T-helper 2 cell treated with Interferon-gamma antibody and Interleukin-4, amounts not matched to agents 5 μg/mL and 100 μg/mL, for 36 hours (primary cell): ENCODE results near the gene GET4.
A peak's percentile ranks its signal among the peaks of the same experiment; 100 is the strongest.

Source experiments
- DNase-seq: peaks from one replicate; pipeline ENCODE4 v3.0.0; 2021; ENCODE audit warnings: low spot score
- H3K27ac Mint-ChIP-seq: one replicate; pipeline ENCODE4 v1.8.0; 2021; ENCODE audit warnings: mild to moderate bottlenecking, mixed read lengths
- H3K27me3 Mint-ChIP-seq: one replicate; pipeline ENCODE4 v1.8.0; 2021; ENCODE audit warnings: low read depth, mixed read lengths
- H3K36me3 Mint-ChIP-seq: one replicate; pipeline ENCODE4 v1.8.0; 2021; ENCODE audit warnings: low read depth, mixed read lengths
- H3K4me1 Mint-ChIP-seq: one replicate; pipeline ENCODE4 v1.8.0; 2021; ENCODE audit warnings: low read depth, mixed read lengths
- H3K4me3 Mint-ChIP-seq: one replicate; pipeline ENCODE4 v1.8.0; 2022; ENCODE audit warnings: mild to moderate bottlenecking, moderate library complexity, mixed read lengths
- H3K9me3 Mint-ChIP-seq: one replicate; pipeline ENCODE4 v1.8.0; 2021; ENCODE audit warnings: mixed read lengths

Gene GET4

GRCh38 chr7:876077-876971 lies at the start of gene GET4:
Gene GET4 (plus strand): TSS chr7:876554. CDS start chr7:876646, 92 bp downstream.
- DNase-seq: peak; percentile 98
- Mint-ChIP-seq H3K4me3 (peak within 1 kb of the TSS; percentile 94), H3K4me1 (peaks cover 16% of the 10 kb centered on the region), H3K36me3 (peaks cover 19% of the 10 kb centered on the region), H3K27ac (peak within 1 kb of the TSS; percentile 97), H3K27me3 (no peaks in the 10 kb centered on the region), H3K9me3 (no peaks in the 10 kb centered on the region)

- Mint-ChIP-seq H3K27ac (no peak overlapping the region), H3K4me1 (peaks cover 28% of the 10 kb centered on the region), H3K9me3 (no peaks in the 10 kb centered on the region), H3K4me3 (no peak overlapping the region), H3K36me3 (peaks cover 8% of the 10 kb centered on the region), H3K27me3 (no peaks in the 10 kb centered on the region)
- no peak for DNase-seq
Measured at GRCh38 chr7:828793-829561, 47.4 kb upstream of the GET4 start.

- DNase-seq: no peak
- Mint-ChIP-seq H3K27ac (no peak overlapping the region), H3K36me3 (peaks cover 6% of the 10 kb centered on the region), H3K4me1 (peaks cover 28% of the 10 kb centered on the region), H3K4me3 (peak overlapping the region; percentile 65), H3K27me3 (no peaks in the 10 kb centered on the region), H3K9me3 (no peaks in the 10 kb centered on the region)
Measured at GRCh38 chr7:830069-830468, 46.3 kb upstream of the GET4 start.

- peaks cover 30% of the 10 kb centered on the region for H3K4me1 Mint-ChIP-seq
- H3K27me3 Mint-ChIP-seq: no peaks in the 10 kb centered on the region
- peak overlapping the region; percentile 82 for H3K4me3 Mint-ChIP-seq
- peak overlapping the region; percentile 93 for H3K27ac Mint-ChIP-seq
- H3K9me3 Mint-ChIP-seq: no peaks in the 10 kb centered on the region
- H3K36me3 Mint-ChIP-seq: peaks cover 6% of the 10 kb centered on the region
- peak; percentile 41 for DNase-seq
Measured at GRCh38 chr7:831596-832166, 44.7 kb upstream of the GET4 start.

- Mint-ChIP-seq H3K36me3 (peaks cover 6% of the 10 kb centered on the region), H3K4me1 (peaks cover 30% of the 10 kb centered on the region), H3K4me3 (peak within 1 kb of the TSS; percentile 82), H3K9me3 (no peaks in the 10 kb centered on the region), H3K27me3 (no peaks in the 10 kb centered on the region), H3K27ac (peak within 1 kb of the TSS; percentile 93)
- peak; percentile 36 for DNase-seq
Measured at GRCh38 chr7:832167-832967, 44.0 kb upstream of the GET4 start, which contains the start of gene SUN1. Gene SUN1 (plus strand): TSS chr7:832476. CDS start chr7:832525, 49 bp downstream.

GRCh38 chr7:832968-833424 lies 43.4 kb upstream of the GET4 start:
- H3K27ac Mint-ChIP-seq: peak overlapping the region; percentile 93
- H3K36me3 Mint-ChIP-seq: peaks cover 6% of the 10 kb centered on the region
- H3K9me3 Mint-ChIP-seq: no peaks in the 10 kb centered on the region
- H3K4me3 Mint-ChIP-seq: peak overlapping the region; percentile 82
- no peak for DNase-seq
- no peaks in the 10 kb centered on the region for H3K27me3 Mint-ChIP-seq
- peaks cover 30% of the 10 kb centered on the region for H3K4me1 Mint-ChIP-seq

GRCh38 chr7:833601-834258 lies 42.6 kb upstream of the GET4 start:
- no peaks in the 10 kb centered on the region for H3K9me3 Mint-ChIP-seq
- H3K36me3 Mint-ChIP-seq: peaks cover 6% of the 10 kb centered on the region
- no peak for DNase-seq
- no peaks in the 10 kb centered on the region for H3K27me3 Mint-ChIP-seq
- H3K4me1 Mint-ChIP-seq: peaks cover 30% of the 10 kb centered on the region
- no peak overlapping the region for H3K27ac Mint-ChIP-seq
- H3K4me3 Mint-ChIP-seq: no peak overlapping the region

GRCh38 chr7:834277-834676 lies 42.1 kb upstream of the GET4 start:
- Mint-ChIP-seq H3K4me1 (peaks cover 30% of the 10 kb centered on the region), H3K36me3 (peaks cover 8% of the 10 kb centered on the region), H3K9me3 (no peaks in the 10 kb centered on the region), H3K27ac (peak overlapping the region; percentile 44), H3K27me3 (no peaks in the 10 kb centered on the region), H3K4me3 (no peak overlapping the region)
- DNase-seq: no peak

GRCh38 chr7:835021-835420 lies 41.3 kb upstream of the GET4 start:
- Mint-ChIP-seq H3K9me3 (no peaks in the 10 kb centered on the region), H3K36me3 (peaks cover 13% of the 10 kb centered on the region), H3K4me1 (peaks cover 28% of the 10 kb centered on the region), H3K27me3 (no peaks in the 10 kb centered on the region), H3K4me3 (no peak overlapping the region), H3K27ac (no peak overlapping the region)
- DNase-seq: no peak

- no peaks in the 10 kb centered on the region for H3K9me3 Mint-ChIP-seq
- peaks cover 21% of the 10 kb centered on the region for H3K4me1 Mint-ChIP-seq
- no peak overlapping the region for H3K4me3 Mint-ChIP-seq
- no peaks in the 10 kb centered on the region for H3K27me3 Mint-ChIP-seq
- peaks cover 13% of the 10 kb centered on the region for H3K36me3 Mint-ChIP-seq
- no peak for DNase-seq
- no peak overlapping the region for H3K27ac Mint-ChIP-seq
Measured at GRCh38 chr7:835485-836401, 40.6 kb upstream of the GET4 start.

GRCh38 chr7:836429-836828 lies 39.9 kb upstream of the GET4 start:
- no peaks in the 10 kb centered on the region for H3K9me3 Mint-ChIP-seq
- H3K27me3 Mint-ChIP-seq: no peaks in the 10 kb centered on the region
- peaks cover 16% of the 10 kb centered on the region for H3K4me1 Mint-ChIP-seq
- H3K27ac Mint-ChIP-seq: no peak overlapping the region
- no peak overlapping the region for H3K4me3 Mint-ChIP-seq
- peaks cover 13% of the 10 kb centered on the region for H3K36me3 Mint-ChIP-seq
- no peak for DNase-seq

GRCh38 chr7:837001-837400 lies 39.4 kb upstream of the GET4 start:
- Mint-ChIP-seq H3K36me3 (peaks cover 17% of the 10 kb centered on the region), H3K9me3 (no peaks in the 10 kb centered on the region), H3K4me1 (peaks cover 11% of the 10 kb centered on the region), H3K27me3 (no peaks in the 10 kb centered on the region), H3K4me3 (no peak overlapping the region), H3K27ac (no peak overlapping the region)
- no peak for DNase-seq
